Ectodermal cell (in vitro differentiated cells): Measurements from ENCODE around the gene ZNF280C.

ENCODE experiments used
- H3K27ac ChIP-seq: 2 replicates; pipeline ENCODE4 v1.7.0; 2013; ENCODE audit warnings: mild to moderate bottlenecking, low read depth, low read length; ENCODE audit not compliant: insufficient read depth, poor library complexity, severe bottlenecking
- H3K27me3 ChIP-seq: 2 replicates; pipeline ENCODE4 v1.7.0; 2013; ENCODE audit warnings: mild to moderate bottlenecking, low read length; ENCODE audit not compliant: insufficient read depth, control insufficient read depth, poor library complexity, severe bottlenecking
- H3K36me3 ChIP-seq: one replicate; pipeline ENCODE4 v1.7.0; 2013; ENCODE audit warnings: low read length; ENCODE audit not compliant: control insufficient read depth, insufficient read depth
- H3K4me1 ChIP-seq: one replicate; pipeline ENCODE4 v1.7.0; 2013; ENCODE audit warnings: low read length; ENCODE audit not compliant: control insufficient read depth, insufficient read depth
- H3K4me3 ChIP-seq: 2 replicates; pipeline ENCODE4 v1.7.0; 2013; ENCODE audit warnings: low read depth, low read length, control low read depth; ENCODE audit not compliant: insufficient read depth
- H3K9me3 ChIP-seq: 2 replicates; pipeline ENCODE4 v1.7.0; 2013; ENCODE audit warnings: mild to moderate bottlenecking, low read length, moderate library complexity; ENCODE audit not compliant: control insufficient read depth
- WGBS, 2 experiments: methylation state at CpG; one replicate each; pipeline ENCODE4 v1.1.7; 2013; ENCODE audit warnings: missing lambda C conversion rate in 2 of 2; 5-methylcytosine and 5-hydroxymethylcytosine counted together

The ZNF280C gene

GRCh38 chrX:130216320-130216719 lies 52.4 kb downstream of the ZNF280C start:
- H3K9me3 ChIP-seq, result no peaks in the 10 kb centered on the region
- H3K36me3 ChIP-seq, result peaks cover 9% of the 10 kb centered on the region

GRCh38 chrX:130213376-130213775 lies 55.3 kb downstream of the ZNF280C start:
- no peak overlapping the region for H3K4me3 ChIP-seq
- no peaks in the 10 kb centered on the region for H3K9me3 ChIP-seq
- peaks cover 9% of the 10 kb centered on the region for H3K36me3 ChIP-seq
- no peaks in the 10 kb centered on the region for H3K27me3 ChIP-seq
- H3K4me1 ChIP-seq, result no peaks in the 10 kb centered on the region
- no peak overlapping the region for H3K27ac ChIP-seq
- WGBS, 2 experiments, result 87 to 98% methylated on average over 2 of the region's 2 CpGs

More at GRCh38 chrX:130216320-130216719, 52.4 kb downstream of the ZNF280C start:
- Histone ChIP-seq H3K4me1 (no peaks in the 10 kb centered on the region), H3K27ac (no peak overlapping the region), H3K4me3 (no peak overlapping the region), H3K27me3 (no peaks in the 10 kb centered on the region)
- WGBS, 2 experiments, result 86 to 94% methylated on average over 3 of the region's 4 CpGs

GRCh38 chrX:130212371-130212770 lies 56.3 kb downstream of the ZNF280C start:
- no peaks in the 10 kb centered on the region for H3K9me3 ChIP-seq
- no peaks in the 10 kb centered on the region for H3K27me3 ChIP-seq
- peaks cover 9% of the 10 kb centered on the region for H3K36me3 ChIP-seq
- H3K4me3 ChIP-seq, result no peak overlapping the region
- no peaks in the 10 kb centered on the region for H3K4me1 ChIP-seq
- 100% methylated on average over 1 of the region's 1 CpG; no CpG with 5 or more reads in 1 of the 2 experiments for WGBS, 2 experiments
- H3K27ac ChIP-seq, result no peak overlapping the region

DNA sequence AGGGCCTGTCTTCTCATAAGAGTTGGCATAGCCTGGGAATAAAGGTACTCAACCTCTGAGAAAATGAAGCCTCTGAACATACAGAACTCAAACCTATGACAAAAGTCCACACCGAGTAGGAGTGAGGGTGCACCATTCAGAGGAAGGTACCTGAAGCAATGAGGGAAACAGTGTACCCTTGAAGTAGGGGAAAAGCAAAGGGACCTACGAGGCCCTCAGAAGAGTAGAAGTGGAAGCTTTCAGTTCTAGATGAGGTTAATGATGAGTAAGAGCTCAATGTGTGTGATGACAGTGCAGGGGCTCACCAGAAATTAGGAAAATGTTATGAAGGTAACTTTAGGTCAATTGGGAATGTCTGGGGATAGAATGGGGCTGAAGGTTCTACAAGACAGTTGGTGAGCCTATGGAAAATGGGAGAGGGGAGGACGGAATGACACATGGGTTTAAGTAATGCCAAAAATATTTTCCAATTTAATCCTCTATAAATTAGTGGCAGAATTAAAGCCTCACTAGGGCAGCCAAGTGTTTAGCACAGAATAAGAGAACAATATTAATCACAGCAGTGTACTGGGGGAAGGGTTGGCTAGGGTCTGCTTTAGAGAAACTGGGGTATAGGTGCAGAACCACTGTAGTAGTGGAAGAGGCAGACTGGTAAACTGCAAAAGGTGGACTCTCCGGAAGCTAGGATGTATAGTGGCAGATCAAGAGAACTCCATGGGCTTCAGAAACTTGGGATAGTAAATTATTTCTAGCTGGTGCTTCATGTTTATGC lies 57.1 kb downstream of the ZNF280C start:
- WGBS, 2 experiments, result 90 to 97% methylated on average over 3 of the region's 4 CpGs
- no peaks in the 10 kb centered on the region for H3K4me1 ChIP-seq
- peaks cover 9% of the 10 kb centered on the region for H3K36me3 ChIP-seq
- H3K9me3 ChIP-seq, result no peaks in the 10 kb centered on the region
- H3K4me3 ChIP-seq, result no peak overlapping the region
- no peaks in the 10 kb centered on the region for H3K27me3 ChIP-seq
- H3K27ac ChIP-seq, result no peak overlapping the region

DNA sequence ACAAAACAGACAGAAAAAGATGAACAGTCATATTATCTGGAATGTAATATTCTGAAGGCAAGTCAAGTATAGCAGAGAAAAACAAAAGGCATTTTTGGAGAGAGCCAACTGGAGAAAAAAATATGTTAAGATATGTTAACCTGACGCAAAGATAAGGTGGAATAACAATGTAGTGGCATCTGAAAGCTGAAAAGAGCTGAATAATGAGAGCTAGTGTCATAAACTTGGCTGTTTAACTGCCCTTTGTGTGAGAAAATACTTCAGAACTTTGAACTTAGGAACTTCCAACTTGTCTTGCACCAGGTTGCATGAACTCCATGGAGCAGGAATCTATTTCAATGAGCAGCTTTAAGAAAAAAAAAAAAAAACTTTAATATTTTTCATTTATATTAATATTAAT lies 64.1 kb downstream of the ZNF280C start:
- Histone ChIP-seq H3K27me3 (no peaks in the 10 kb centered on the region), H3K36me3 (no peaks in the 10 kb centered on the region), H3K4me3 (no peak overlapping the region), H3K27ac (no peak overlapping the region), H3K4me1 (no peaks in the 10 kb centered on the region), H3K9me3 (no peaks in the 10 kb centered on the region)
- WGBS, 2 experiments, result 0% methylated on average over 1 of the region's 1 CpG

- H3K27ac ChIP-seq, result no peak overlapping the region
- H3K36me3 ChIP-seq, result no peaks in the 10 kb centered on the region
- WGBS, 2 experiments, result 85 to 88% methylated on average over 5 of the region's 5 CpGs
- H3K9me3 ChIP-seq, result no peaks in the 10 kb centered on the region
- no peak overlapping the region for H3K4me3 ChIP-seq
- no peaks in the 10 kb centered on the region for H3K27me3 ChIP-seq
- no peaks in the 10 kb centered on the region for H3K4me1 ChIP-seq
Observed at GRCh38 chrX:130197464-130197863, 71.2 kb downstream of the ZNF280C start.

DNA sequence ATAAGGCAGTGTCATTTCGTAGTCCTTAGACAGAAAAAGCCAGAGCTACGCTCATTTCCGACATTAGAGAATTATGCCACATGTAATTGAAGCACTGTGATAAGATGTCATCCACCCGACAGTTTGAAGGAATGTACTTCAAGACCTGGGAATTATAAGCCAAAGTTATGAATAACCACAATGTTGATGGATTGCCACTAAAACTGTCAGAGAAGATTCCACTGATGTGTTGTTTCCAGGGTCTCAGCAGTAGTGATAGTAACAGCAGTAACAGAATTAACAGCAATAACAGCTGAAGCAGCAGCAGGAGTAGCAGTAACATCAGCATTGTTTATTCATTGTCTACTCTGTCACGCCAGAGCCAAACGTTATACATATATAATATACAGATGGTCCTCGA lies 72.2 kb downstream of the ZNF280C start:
- Histone ChIP-seq H3K4me3 (no peak overlapping the region), H3K27me3 (no peaks in the 10 kb centered on the region), H3K9me3 (no peaks in the 10 kb centered on the region), H3K36me3 (no peaks in the 10 kb centered on the region), H3K4me1 (no peaks in the 10 kb centered on the region), H3K27ac (no peak overlapping the region)
- 91 to 96% methylated on average over 4 of the region's 7 CpGs for whole genome bisulfite sequencing, 2 experiments

GRCh38 chrX:130190801-130191200 lies 77.9 kb downstream of the ZNF280C start:
- Histone ChIP-seq H3K9me3 (no peaks in the 10 kb centered on the region), H3K36me3 (no peaks in the 10 kb centered on the region)

GRCh38 chrX:130186651-130187050 lies 82.0 kb downstream of the ZNF280C start:
- 81 to 95% methylated on average over 4 of the region's 4 CpGs for WGBS, 2 experiments
- Histone ChIP-seq H3K27me3 (no peaks in the 10 kb centered on the region), H3K4me3 (no peak overlapping the region), H3K27ac (no peak overlapping the region), H3K9me3 (no peaks in the 10 kb centered on the region), H3K4me1 (no peaks in the 10 kb centered on the region), H3K36me3 (no peaks in the 10 kb centered on the region)

More at GRCh38 chrX:130190801-130191200, 77.9 kb downstream of the ZNF280C start:
- H3K27me3 ChIP-seq, result no peaks in the 10 kb centered on the region
- no peak overlapping the region for H3K4me3 ChIP-seq
- 88 to 97% methylated on average over 4 of the region's 4 CpGs for WGBS, 2 experiments
- no peak overlapping the region for H3K27ac ChIP-seq
- no peaks in the 10 kb centered on the region for H3K4me1 ChIP-seq

DNA sequence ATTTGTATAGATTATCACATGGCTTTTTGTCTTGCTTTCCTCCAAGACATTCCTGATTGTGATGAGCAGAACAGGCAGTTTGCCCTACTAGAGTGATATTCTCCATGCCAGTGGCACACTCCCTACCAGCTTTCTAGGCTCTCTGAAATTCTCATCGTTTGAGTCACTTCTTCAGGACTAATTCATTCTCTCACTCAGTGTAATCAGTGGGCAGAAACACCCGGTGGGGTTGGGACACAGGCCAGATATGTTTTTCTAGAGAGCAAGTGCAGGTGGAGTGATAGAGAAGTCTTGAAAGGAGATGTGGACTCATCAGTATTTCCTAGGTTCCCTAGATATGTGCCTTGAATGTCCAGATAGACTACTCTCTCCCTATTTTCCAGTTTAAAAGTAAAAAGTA lies 83.8 kb downstream of the ZNF280C start:
- Histone ChIP-seq H3K27me3 (no peaks in the 10 kb centered on the region), H3K36me3 (no peaks in the 10 kb centered on the region), H3K4me1 (no peaks in the 10 kb centered on the region), H3K27ac (no peak overlapping the region), H3K4me3 (no peak overlapping the region), H3K9me3 (no peaks in the 10 kb centered on the region)
- WGBS, 2 experiments, result 65 to 82% methylated on average over 2 of the region's 2 CpGs
